HUES48 (cell line): ENCODE results near the gene SGIP1.
A peak's percentile ranks its signal among the peaks of the same experiment; 100 is the strongest.

Source experiments
- H3K27ac ChIP-seq: one replicate; pipeline ENCODE4 v1.7.0; 2013; ENCODE audit warnings: low read depth, low read length, inconsistent platforms
- H3K27me3 ChIP-seq: 2 replicates; pipeline ENCODE4 v1.6.1; 2013; ENCODE audit warnings: mild to moderate bottlenecking, low read length; ENCODE audit not compliant: control insufficient read depth, insufficient read depth
- H3K36me3 ChIP-seq: 2 replicates; pipeline ENCODE4 v1.6.1; 2013; ENCODE audit warnings: low read length; ENCODE audit not compliant: control insufficient read depth, insufficient read depth
- H3K4me1 ChIP-seq: 2 replicates; pipeline ENCODE4 v1.6.1; 2013; ENCODE audit warnings: mild to moderate bottlenecking, low read length; ENCODE audit not compliant: control insufficient read depth, insufficient read depth
- H3K4me3 ChIP-seq: 2 replicates; pipeline ENCODE4 v1.5.1; 2013; ENCODE audit warnings: mild to moderate bottlenecking, low read depth, low read length
- H3K9ac ChIP-seq: 2 replicates; pipeline ENCODE4 v1.6.1; 2013; ENCODE audit warnings: mild to moderate bottlenecking, low read depth, low read length, moderate library complexity
- H3K9me3 ChIP-seq: 2 replicates; pipeline ENCODE4 v1.6.1; 2013; ENCODE audit warnings: low read length; ENCODE audit not compliant: control insufficient read depth, insufficient read depth

The SGIP1 gene

GRCh38 chr1:66537718-66538117 lies 3.8 kb downstream of the SGIP1 start:
- peaks cover 21% of the 10 kb centered on the region; the same call in 1 of the 2 replicates for H3K4me1 ChIP-seq
- no peak overlapping the region for H3K4me3 ChIP-seq
- peaks cover 14% of the 10 kb centered on the region for H3K27me3 ChIP-seq
- no peaks in the 10 kb centered on the region for H3K9me3 ChIP-seq
- H3K27ac ChIP-seq, result no peak overlapping the region
- no peak overlapping the region for H3K9ac ChIP-seq
- H3K36me3 ChIP-seq, result no peaks in the 10 kb centered on the region

DNA sequence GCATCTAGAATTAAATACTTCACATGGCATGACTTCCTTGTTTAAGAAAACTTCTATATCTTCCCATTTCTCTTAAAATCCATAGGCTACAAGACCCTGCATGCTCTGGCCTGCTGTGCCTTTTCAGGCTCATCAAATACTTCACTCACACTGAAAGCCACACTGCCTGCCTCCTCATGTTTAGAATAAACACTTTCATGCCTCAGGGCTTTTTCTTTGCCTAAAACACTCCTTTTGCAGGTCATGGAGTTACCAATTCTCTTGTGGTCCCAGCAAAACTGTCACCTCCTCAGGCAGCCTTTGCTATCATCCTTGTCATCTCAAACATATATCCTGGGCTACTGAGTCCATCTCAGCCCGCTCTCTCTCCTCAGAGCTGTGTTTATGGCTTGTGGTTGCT lies 5.5 kb downstream of the SGIP1 start:
- Histone ChIP-seq H3K9me3 (no peaks in the 10 kb centered on the region), H3K27me3 (peaks cover under 1% of the 10 kb centered on the region; the same call in 1 of the 2 replicates), H3K27ac (no peak overlapping the region), H3K4me3 (no peak overlapping the region), H3K4me1 (peaks cover 21% of the 10 kb centered on the region; the same call in 1 of the 2 replicates), H3K9ac (no peak overlapping the region), H3K36me3 (no peaks in the 10 kb centered on the region)

DNA sequence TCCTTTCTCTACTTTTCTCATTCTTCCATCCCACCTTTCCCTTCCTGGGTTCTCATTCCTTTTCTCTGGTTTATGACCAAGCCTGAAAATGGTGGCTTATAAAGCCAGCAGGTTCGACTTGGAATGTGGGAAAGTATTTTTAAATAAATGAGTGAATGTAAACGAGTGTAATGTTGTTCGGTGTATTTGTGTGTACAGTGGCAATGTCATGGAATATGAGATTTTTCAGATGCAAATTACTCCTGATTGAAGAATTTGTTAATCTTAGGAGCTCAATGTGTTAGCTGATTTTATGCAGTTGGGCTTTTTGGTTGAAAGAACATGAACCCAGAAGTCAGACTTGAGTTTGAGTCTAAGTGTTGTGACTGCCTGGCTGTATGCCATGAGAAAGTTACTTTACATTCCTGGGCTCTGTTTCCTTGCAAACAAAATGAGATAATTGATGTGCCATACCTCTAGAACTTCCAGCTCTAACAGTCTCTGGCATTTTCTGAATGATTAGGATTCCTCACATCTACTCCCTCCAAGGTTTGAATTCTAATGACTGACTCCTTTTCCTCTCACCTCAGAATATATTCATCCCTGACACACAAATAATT lies 6.6 kb downstream of the SGIP1 start:
- H3K36me3 ChIP-seq, result no peaks in the 10 kb centered on the region
- no peak overlapping the region for H3K27ac ChIP-seq
- H3K4me3 ChIP-seq, result no peak overlapping the region; the same call in 1 of the 2 replicates
- H3K9me3 ChIP-seq, result no peaks in the 10 kb centered on the region
- H3K9ac ChIP-seq, result peak overlapping the region; percentile 36; the same call in 1 of the 2 replicates
- peaks cover 21% of the 10 kb centered on the region; the same call in 1 of the 2 replicates for H3K4me1 ChIP-seq
- H3K27me3 ChIP-seq, result no peaks in the 10 kb centered on the region

GRCh38 chr1:66542314-66542713 lies 8.4 kb downstream of the SGIP1 start:
- Histone ChIP-seq H3K9me3 (no peaks in the 10 kb centered on the region), H3K27me3 (no peaks in the 10 kb centered on the region)

GRCh38 chr1:66542811-66543767 lies 9.1 kb downstream of the SGIP1 start:
- no peak overlapping the region for H3K9ac ChIP-seq
- no peaks in the 10 kb centered on the region for H3K27me3 ChIP-seq
- H3K4me1 ChIP-seq, result peaks cover 21% of the 10 kb centered on the region; the same call in 1 of the 2 replicates
- peak overlapping the region; percentile 26 for H3K27ac ChIP-seq
- H3K9me3 ChIP-seq, result no peaks in the 10 kb centered on the region
- no peaks in the 10 kb centered on the region for H3K36me3 ChIP-seq
- no peak overlapping the region for H3K4me3 ChIP-seq

More at GRCh38 chr1:66542314-66542713, 8.4 kb downstream of the SGIP1 start:
- Histone ChIP-seq H3K9ac (no peak overlapping the region), H3K4me1 (peaks cover 21% of the 10 kb centered on the region; the same call in 1 of the 2 replicates), H3K36me3 (no peaks in the 10 kb centered on the region), H3K4me3 (no peak overlapping the region), H3K27ac (no peak overlapping the region)

- peaks cover 2% of the 10 kb centered on the region; the same call in 1 of the 2 replicates for H3K4me1 ChIP-seq
- H3K9ac ChIP-seq, result no peak overlapping the region
- no peak overlapping the region for H3K4me3 ChIP-seq
- no peak overlapping the region for H3K27ac ChIP-seq
- no peaks in the 10 kb centered on the region for H3K36me3 ChIP-seq
- H3K27me3 ChIP-seq, result no peaks in the 10 kb centered on the region
- no peaks in the 10 kb centered on the region for H3K9me3 ChIP-seq
Measured at GRCh38 chr1:66546047-66546810, 12.3 kb downstream of the SGIP1 start.

DNA sequence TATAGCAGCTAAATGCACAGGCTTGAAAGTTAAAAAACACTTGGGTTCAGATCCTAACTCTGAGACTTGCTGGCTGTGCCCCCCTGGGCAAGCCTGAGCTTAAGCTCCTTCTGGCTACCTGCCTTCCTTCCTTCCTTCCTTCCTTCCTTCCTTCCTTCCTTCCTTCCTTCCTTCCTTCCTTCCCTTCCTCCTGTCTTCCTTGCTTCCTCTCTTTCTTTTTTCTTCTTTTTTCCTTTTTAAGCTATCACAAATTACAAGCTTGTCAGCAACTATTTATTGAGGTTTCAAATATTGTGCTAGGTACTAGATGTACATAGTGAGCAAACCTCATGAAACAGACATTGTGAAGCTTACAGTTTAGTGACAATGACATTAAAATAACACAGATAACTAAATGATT lies 15.1 kb downstream of the SGIP1 start:
- H3K27me3 ChIP-seq, result no peaks in the 10 kb centered on the region
- H3K36me3 ChIP-seq, result no peaks in the 10 kb centered on the region
- H3K4me3 ChIP-seq, result no peak overlapping the region
- H3K27ac ChIP-seq, result no peak overlapping the region
- H3K9me3 ChIP-seq, result no peaks in the 10 kb centered on the region
- H3K9ac ChIP-seq, result no peak overlapping the region
- H3K4me1 ChIP-seq, result peaks cover 7% of the 10 kb centered on the region

DNA sequence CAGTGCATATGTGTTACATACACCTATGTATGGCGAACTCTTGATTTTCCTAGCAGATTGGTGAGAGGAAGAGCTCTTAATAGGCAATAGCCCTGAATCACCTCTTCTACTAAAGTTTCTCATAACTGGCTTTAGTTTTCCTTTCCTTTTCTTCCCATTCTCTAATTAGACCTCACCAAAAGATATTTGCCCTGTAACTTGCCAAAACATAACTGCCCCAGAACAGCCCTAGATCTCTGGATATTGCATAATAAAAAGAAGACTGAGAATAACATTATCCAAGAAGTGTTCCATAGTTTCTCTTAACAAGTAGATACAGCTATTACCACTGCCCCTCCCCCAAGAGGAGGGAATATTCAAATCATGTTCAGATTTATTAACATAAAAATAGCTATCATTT lies 16.3 kb downstream of the SGIP1 start:
- no peaks in the 10 kb centered on the region for H3K27me3 ChIP-seq
- H3K27ac ChIP-seq, result no peak overlapping the region
- H3K36me3 ChIP-seq, result no peaks in the 10 kb centered on the region
- no peak overlapping the region for H3K4me3 ChIP-seq
- H3K4me1 ChIP-seq, result peaks cover 7% of the 10 kb centered on the region
- no peak overlapping the region for H3K9ac ChIP-seq
- H3K9me3 ChIP-seq, result no peaks in the 10 kb centered on the region

GRCh38 chr1:66552287-66552686 lies 18.3 kb downstream of the SGIP1 start:
- H3K36me3 ChIP-seq, result no peaks in the 10 kb centered on the region
- no peaks in the 10 kb centered on the region for H3K9me3 ChIP-seq
- no peak overlapping the region for H3K27ac ChIP-seq
- no peak overlapping the region for H3K9ac ChIP-seq
- no peak overlapping the region for H3K4me3 ChIP-seq
- H3K4me1 ChIP-seq, result peaks cover 7% of the 10 kb centered on the region
- H3K27me3 ChIP-seq, result no peaks in the 10 kb centered on the region

DNA sequence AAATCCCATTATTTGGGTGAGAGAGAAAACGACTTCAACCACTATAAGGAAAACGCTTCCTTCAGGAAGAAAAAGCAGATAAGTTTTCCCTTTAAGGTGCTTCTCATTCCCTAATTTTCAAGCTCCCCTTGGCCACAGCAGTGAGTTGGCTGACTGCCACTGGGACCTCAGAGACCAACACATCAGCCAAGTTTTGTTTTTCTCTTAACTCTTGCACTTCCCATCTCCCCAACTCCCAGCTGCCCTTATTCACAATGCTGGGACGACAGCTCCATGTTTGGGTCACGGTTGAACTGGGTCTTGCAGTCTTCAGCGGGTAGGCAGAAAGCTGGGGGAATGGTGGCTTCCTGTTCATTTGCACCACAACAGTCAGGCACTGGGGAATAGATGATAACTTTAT lies 18.9 kb downstream of the SGIP1 start:
- Histone ChIP-seq H3K4me3 (no peak overlapping the region), H3K27ac (no peak overlapping the region), H3K36me3 (no peaks in the 10 kb centered on the region), H3K4me1 (peaks cover 7% of the 10 kb centered on the region), H3K9me3 (no peaks in the 10 kb centered on the region), H3K9ac (no peak overlapping the region), H3K27me3 (no peaks in the 10 kb centered on the region)
